Peyer's patch (tissue), 4 donors: ENCODE measurements around the gene KRTAP5-3. TPM values are rescaled to one million over a fixed set of nuclear protein-coding genes. Genes with fewer than 3 reads are reported as not detected.

Experiments
- DNase-seq, 3 donors: peaks; one replicate each; pipeline ENCODE4 v3.0.0-alpha.2; 2017 to 2019
- H3K27ac ChIP-seq, 4 donors: fragments of 200-600 bp; sonication (generic); one replicate each; pipeline ENCODE4 v1.5.1; 2016 to 2019
- H3K27me3 ChIP-seq, 2 donors: fragments of 200-600 bp; sonication (generic); one replicate each; pipeline ENCODE4 v1.5.1; 2019
- H3K36me3 ChIP-seq, 3 donors: fragments of 200-600 bp; sonication (generic); one replicate each; pipeline ENCODE4 v1.5.1; 2016 to 2019
- H3K4me1 ChIP-seq, 4 donors: fragments of 200-600 bp; sonication (generic); one replicate each; pipeline ENCODE4 v1.5.1; 2016 to 2019
- H3K4me3 ChIP-seq, 4 donors: fragments of 200-600 bp; sonication (generic); 1 replicate in 3 of 4; 2 replicates in 1 of 4; pipeline ENCODE4 v1.5.1; 2016 to 2019; ENCODE audit warnings: mild to moderate bottlenecking in 1 of 4
- H3K9me3 ChIP-seq, 4 donors: fragments of 200-600 bp; sonication (generic); one replicate each; pipeline ENCODE4 v1.5.1; 2016 to 2019; ENCODE audit warnings: mild to moderate bottlenecking in 1 of 4
- CTCF ChIP-seq, 6 experiments: fragments of 450-650 bp in 4 of 6; fragments of 200-600 bp in 2 of 6; sonication (generic) in 1 of 6; IDR thresholded peaks; one replicate each; pipeline ENCODE4 v1.5.1; 2017 to 2019; ENCODE audit warnings: antibody characterized with exemption in 6 of 6, mild to moderate bottlenecking in 3 of 6, moderate library complexity in 1 of 6
- POLR2A ChIP-seq, 2 donors: fragments of 450-650 bp; IDR thresholded peaks; one replicate each; pipeline ENCODE4 v1.5.1; 2017; ENCODE audit warnings: antibody characterized with exemption in 2 of 2, mild to moderate bottlenecking in 2 of 2, moderate library complexity in 2 of 2
- total RNA-seq, 4 donors: library from RNA; depleted of rRNA; stranded (reverse); fragments of >200 nt; gene quantifications; one replicate each; pipeline ENCODE4 v1.1.0, GENCODE V29; 2016

Gene KRTAP5-3
- total RNA-seq, 4 donors from 2014 or later: not detected

- DNase-seq: peak in 2 of 3 donors; percentile 57 to 74
- Histone ChIP-seq H3K4me3 (no peak overlapping the region), H3K27me3 (no peaks in the 10 kb centered on the region), H3K27ac (no peak overlapping the region), H3K4me1 (peaks cover 0 to 4% (median 0%) of the 10 kb centered on the region in 4 donors), H3K9me3 (no peaks in the 10 kb centered on the region), H3K36me3 (no peaks in the 10 kb centered on the region)
- TF ChIP-seq POLR2A (IDR thresholded peaks at IDR 0.05): no peak
- TF ChIP-seq CTCF (IDR thresholded peaks at IDR 0.05): peak; percentile 20 to 71 (median 64)
Observed at GRCh38 chr11:1640076-1640946, 32.0 kb upstream of the KRTAP5-3 start.

- no peaks in the 10 kb centered on the region for H3K36me3 ChIP-seq
- H3K4me1 ChIP-seq: peaks cover 0 to 4% (median 0%) of the 10 kb centered on the region in 4 donors
- H3K27ac ChIP-seq: no peak overlapping the region
- no peaks in the 10 kb centered on the region for H3K9me3 ChIP-seq
- TF ChIP-seq POLR2A (IDR thresholded peaks at IDR 0.05) (no peak), CTCF (IDR thresholded peaks at IDR 0.05) (no peak)
- no peaks in the 10 kb centered on the region for H3K27me3 ChIP-seq
- DNase-seq: no peak
- no peak overlapping the region for H3K4me3 ChIP-seq
Observed at GRCh38 chr11:1639666-1640065, 31.4 kb upstream of the KRTAP5-3 start.

GRCh38 chr11:1639102-1639620 lies 30.9 kb upstream of the KRTAP5-3 start:
- H3K4me3 ChIP-seq: no peak overlapping the region
- no peaks in the 10 kb centered on the region for H3K36me3 ChIP-seq
- peaks cover 0 to 4% (median 0%) of the 10 kb centered on the region in 4 donors for H3K4me1 ChIP-seq
- no peaks in the 10 kb centered on the region for H3K9me3 ChIP-seq
- no peaks in the 10 kb centered on the region for H3K27me3 ChIP-seq
- TF ChIP-seq CTCF (IDR thresholded peaks at IDR 0.05) (no peak), POLR2A (IDR thresholded peaks at IDR 0.05) (no peak)
- peak in 1 of 3 donors; percentile 66 for DNase-seq
- no peak overlapping the region for H3K27ac ChIP-seq

GRCh38 chr11:1638344-1638743 lies 30.1 kb upstream of the KRTAP5-3 start:
- Histone ChIP-seq H3K27ac (no peak overlapping the region), H3K36me3 (no peaks in the 10 kb centered on the region), H3K9me3 (no peaks in the 10 kb centered on the region), H3K4me1 (peaks cover 0 to 4% (median 0%) of the 10 kb centered on the region in 4 donors), H3K4me3 (no peak overlapping the region), H3K27me3 (no peaks in the 10 kb centered on the region)
- no peak for DNase-seq
- TF ChIP-seq CTCF (IDR thresholded peaks at IDR 0.05) (no peak), POLR2A (IDR thresholded peaks at IDR 0.05) (no peak)

GRCh38 chr11:1637628-1638027 lies 29.4 kb upstream of the KRTAP5-3 start:
- Histone ChIP-seq H3K4me3 (no peak overlapping the region), H3K4me1 (peaks cover 0 to 4% (median 0%) of the 10 kb centered on the region in 4 donors), H3K27ac (no peak overlapping the region), H3K27me3 (no peaks in the 10 kb centered on the region), H3K9me3 (no peaks in the 10 kb centered on the region), H3K36me3 (no peaks in the 10 kb centered on the region)
- no peak for TF ChIP-seq POLR2A (IDR thresholded peaks at IDR 0.05)
- TF ChIP-seq CTCF (IDR thresholded peaks at IDR 0.05): no peak
- no peak for DNase-seq
